GM18861 (cell line): ENCODE results near the gene TMOD1.
A peak's percentile ranks its signal among the peaks of the same experiment; 100 is the strongest.
"Not testable (repeated sequence)": the region's sequence is repeated elsewhere in the genome, so short reads cannot be mapped to it uniquely, and the experiment has no call there.

Experiments
- ATAC-seq: cut with Tn5 transposase; IDR thresholded peaks from one replicate; pipeline ENCODE4 v1.9.1; 2021; ENCODE audit not compliant: unreplicated experiment

The TMOD1 gene

DNA sequence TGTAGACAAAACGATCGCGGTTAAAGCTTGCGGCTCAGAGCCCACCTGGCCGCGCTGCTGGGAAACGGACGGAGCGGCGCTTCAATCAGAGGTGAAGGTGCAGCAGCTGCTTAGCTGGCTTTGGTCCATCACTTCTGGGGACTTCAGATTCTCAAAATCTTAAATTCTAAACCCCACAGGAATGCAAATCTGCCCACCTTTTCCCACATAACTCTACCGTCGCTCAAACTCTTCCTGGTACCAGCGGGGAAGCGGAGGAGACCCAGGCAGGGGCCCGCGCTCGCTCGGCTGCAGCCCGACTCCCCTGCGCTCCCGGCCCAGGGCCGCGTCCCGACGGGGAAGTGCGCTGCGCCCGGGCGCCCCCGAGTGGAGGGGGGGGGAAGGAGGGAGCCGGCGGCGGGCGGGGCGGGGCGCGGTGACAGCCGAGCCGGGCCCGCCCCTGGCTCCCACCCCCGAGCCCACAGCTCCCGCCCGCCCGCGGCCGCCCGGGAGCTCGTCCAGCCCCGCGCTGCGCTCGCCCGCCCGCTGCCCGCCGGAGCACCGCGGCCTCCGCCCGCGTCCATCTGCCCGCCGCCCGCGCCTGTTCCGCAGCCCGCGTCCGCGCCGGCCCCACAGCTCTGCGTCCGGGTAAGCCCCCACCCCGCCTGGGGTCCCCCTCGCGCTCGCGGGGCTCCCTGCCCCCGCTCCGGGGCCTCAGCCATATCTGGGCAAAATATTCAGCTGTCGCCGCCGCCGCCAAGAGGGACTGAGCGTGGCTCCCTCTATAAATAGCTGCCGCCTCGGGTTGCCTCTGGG, at the start of gene TMOD1:
Gene TMOD1 (plus strand): TSS at position 490 of the 795 bp plus-strand sequence. CDS start 22,523 bp downstream, outside the sequence.
- no peak for ATAC-seq

DNA sequence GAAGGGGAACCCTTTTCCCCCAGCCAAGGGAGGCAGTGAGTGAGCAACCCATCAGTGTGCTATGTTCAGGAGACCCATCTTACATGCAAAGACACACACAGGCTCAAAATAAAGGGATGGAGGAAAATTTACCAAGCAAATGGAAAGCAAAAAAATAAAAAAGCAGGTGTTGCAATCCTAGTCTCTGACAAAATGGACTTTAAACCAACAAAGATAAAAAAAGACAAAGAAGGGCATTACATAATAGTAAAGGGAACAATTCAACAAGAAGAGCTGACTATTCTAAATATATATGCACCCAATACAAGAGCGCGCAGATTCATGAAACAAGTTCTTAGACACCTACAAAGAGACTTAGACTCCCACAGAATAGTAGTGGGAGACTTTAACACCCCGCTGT, 47.9 kb upstream of the TMOD1 start:
- ATAC-seq, result not testable (repeated sequence)

DNA sequence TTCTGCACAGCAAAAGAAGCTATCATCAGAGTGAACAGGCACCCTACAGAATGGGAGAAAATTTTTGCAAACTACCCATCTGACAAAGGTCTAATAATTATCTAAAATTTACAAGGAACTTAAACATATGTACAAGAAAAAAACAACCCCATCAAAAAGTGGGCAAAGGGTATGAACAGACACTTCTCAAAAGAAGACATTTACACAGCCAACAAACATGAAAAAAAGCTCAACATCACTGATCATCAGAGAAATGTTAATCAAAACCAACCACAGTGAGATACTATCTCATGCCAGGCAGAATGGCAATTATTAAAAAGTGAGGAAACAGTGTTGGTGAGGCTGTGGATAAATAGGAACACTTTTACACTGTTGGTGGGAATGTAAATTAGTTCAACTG, 44.6 kb upstream of the TMOD1 start:
- ATAC-seq, result not testable (repeated sequence)

DNA sequence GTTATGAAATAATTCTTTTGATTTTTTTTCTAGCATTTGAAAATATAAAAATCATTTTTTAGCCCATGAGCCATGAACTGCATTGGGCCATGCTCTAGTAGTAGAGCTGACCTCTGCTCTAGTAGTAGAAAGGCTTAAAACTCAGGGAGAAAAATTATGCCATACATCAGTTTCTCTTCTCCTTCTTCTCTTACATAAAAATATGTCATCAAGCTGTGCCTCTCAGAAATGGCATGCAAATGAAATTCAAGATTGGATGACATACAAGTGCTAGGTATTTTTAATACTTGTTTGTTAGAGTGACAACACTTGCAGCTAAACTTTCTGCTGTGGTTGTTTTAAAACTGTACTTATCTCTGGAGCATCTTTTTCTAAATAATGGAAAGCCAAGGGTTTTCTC, 42.1 kb upstream of the TMOD1 start:
- ATAC-seq, result no peak

DNA sequence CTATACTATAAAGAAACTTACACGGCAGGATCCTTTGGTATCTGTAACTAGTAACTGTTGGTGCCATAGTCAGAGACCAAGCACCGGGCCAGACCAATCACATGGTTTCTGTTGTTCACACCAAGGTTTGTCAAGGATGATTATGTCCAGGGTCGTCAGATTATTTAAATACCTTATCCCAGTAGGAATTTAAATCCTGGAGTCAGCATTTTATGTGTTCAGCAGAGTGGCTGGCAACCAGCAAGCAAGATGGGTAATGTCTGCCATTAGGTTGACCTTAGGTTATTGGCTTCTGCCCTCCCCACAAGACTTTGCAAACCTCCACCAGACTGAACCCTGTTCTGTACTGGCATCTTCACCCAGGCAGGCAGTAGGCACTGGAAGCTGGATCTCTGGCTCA, 39.3 kb upstream of the TMOD1 start:
- no peak for ATAC-seq

DNA sequence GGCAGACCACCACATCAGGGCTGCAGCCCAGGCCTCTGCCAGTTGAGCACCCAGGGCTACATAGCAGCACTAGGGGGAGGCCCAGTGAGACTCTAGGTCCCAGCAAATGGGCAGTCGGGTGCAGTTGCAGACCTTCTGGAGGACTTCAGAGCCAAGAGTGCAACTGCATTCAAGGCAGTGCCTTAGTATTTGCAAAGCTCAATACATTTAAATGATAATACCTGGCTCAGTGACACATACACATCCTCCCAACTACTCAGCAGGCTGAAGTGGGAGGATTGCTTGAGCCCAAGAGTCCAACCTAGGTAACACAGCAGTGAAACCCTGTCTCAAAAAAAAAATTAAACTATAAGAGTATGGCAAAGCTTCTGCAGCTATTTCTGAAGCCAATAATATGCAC, 38.6 kb upstream of the TMOD1 start:
- no peak for ATAC-seq

DNA sequence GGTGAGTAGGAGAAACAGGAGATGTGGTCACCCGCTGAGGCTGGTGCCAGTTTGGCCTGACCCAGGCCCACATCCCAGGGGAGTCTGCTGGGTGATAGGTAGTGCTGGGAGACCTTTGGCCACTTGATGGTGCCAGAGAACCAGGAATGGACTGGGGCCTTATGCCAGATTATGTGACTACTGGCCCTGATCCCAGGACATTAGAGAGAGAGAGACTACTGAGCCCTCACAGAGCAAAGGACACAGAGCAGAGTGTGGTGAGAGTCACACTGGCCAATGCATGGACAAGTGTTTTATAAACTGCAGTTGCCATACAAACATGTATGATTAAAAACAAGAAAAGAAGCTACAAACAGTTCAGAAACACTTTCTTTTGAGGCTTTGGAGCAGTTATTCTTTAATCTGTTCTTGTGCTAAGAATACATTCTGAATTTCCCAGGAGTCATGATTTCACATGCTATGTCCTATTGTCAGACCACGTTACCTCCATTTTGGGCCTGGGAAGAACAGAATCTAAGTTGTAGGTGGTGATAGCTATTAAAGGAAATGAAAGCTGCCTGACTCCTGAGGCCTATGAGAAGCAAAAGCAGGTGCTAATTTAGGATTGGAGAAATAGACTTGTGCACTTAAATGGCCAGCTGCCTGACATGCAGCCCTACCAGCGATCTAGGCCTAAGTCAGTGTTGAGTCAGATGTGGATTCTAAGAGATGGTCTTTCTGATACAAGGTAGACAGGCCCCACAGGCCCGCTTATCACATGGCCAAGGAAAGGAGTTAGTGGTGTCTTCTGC, 32.6 kb upstream of the TMOD1 start:
- ATAC-seq, result peak; percentile 68

DNA sequence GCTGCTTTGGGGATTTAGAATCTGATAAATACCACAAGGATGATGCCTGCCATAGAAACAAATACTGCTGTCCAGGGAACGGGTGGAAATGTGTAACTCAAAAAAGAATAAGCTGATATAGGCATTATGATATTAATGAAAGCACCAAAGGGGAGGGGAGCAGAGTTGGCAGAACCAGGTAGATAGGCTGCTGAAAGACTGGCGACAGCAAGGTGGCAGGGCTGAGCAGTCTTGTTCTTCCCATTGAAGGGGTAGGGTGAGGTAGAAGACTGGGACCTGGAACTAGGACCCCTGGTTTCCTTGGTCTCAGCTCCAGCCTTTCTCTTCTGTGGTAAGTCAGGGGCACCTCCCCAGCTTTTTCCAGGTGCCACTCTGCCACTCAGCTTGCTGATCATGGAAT, 31.4 kb upstream of the TMOD1 start:
- no peak for ATAC-seq

DNA sequence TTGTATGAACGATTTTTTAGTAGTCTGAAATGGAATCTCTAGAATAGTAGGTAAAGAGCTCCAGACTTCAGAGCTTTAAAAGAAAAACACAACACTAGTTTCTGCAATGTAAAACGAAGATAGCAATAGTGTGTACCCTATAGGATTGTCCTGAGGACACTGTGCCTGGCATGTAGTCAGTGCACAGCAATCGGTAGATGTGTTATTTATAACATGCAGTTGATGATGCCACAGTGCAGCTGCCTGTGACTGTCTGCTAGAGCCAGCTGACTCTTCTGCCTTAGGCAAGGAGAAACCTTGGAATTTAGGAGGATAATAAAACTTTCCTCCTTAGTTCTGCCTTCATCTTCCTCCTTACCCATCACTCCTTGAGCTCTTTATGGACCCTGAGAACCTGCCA, 27.7 kb upstream of the TMOD1 start:
- no peak for ATAC-seq

DNA sequence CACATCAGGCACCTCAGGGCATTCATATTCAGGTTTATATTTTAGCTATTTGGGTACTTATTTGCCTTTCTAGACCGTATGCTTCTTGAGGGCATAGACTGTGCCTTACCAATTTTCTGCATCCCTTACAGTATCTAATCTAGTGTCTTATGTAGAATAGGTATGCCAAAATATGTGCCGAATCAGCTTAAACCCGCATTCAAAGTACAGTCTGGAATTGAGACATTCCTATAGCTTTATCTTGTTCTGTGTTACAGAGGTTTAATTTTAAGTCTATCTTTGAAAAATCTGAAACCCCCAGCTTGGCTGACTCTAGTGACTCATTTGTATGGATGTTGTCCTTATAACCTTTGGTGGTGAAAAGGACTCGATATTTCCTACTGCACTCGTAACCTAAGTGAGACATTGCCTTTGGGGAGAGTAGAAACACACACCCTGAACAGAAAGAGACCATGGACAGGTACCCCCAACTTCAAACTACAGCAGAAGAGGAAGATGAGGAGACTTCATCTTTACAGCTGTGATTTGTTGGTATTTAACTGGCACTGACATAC, 27.0 kb upstream of the TMOD1 start:
- no peak for ATAC-seq

DNA sequence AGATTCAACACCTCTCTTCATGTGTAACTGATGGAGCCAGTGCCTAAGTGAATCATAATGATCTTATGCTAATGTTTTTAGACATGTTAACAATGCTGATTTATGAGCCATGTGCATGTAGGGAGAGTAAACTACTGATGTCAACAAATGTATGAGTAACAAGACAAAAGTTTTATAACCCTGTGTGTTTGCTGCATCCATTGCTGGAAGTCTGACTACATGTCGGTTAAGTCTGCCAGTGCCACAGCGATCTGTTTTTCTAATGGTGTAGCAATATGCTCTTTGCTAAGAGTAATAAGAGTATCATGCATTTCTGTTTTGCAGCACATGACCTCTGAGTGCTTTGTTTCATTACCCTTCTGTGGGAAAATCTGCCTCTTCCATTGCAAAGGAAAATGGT, 26.4 kb upstream of the TMOD1 start:
- no peak for ATAC-seq

DNA sequence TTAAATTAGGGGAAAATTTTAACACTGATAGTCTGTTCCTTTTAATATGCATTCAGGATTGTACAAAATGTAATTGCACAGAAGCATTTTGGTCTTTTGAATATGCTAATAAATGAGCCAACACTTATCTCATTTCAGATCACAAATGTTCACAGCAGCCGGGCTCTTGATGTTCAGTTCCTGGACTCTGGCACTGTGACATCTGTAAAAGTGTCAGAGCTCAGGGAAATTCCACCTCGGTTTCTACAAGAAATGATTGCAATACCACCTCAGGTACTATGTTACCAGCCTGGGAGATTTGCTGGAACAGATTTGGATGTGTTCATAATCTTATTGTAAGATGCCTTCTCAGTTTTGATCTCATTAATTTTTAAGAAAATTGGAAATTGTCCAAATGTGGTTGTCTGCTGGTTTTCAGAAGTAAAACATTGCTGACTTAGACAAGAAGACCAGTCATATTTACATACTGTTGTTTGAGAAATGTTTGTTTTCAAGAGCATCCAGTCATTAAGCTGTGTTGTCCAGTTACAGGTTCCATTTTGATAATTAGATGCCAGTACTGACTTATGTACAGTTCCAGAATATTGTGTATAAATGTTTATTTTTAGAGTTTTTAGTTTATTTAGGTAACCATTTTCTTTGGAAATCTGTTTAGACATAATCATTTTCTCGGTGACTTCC, 23.0 kb upstream of the TMOD1 start:
- ATAC-seq, result no peak

DNA sequence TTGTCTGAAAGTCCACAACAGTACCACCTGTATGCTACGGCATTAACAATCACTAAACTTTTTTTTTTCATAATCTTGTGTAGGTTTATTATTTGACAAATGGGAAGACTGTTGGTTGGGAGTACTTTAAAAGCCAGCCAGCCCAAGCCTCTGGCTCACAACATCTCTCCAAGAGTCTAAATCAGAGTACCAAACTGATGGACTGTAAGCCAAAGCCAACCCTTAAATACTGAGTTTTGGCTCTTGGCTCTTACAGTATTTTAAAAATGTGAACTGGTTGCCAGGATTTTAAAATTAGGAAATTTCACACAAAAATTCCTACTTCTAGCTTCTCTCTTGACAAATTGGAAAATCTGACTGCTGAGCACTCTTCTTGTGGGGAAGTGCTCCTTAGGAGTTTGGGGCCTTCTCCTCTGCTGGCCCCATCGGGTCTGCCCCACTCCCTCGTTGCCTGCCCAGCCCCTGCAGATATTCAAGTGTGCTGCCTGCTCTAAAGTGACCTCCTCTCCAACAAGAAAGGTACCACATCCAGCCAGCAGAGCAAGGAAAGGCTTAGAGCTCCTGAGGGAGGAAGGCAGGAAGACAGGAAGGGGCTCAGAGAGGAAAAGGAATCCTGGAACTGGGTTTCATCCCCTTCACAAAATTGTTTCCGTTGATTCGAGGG, 21.8 kb upstream of the TMOD1 start:
- ATAC-seq, result no peak

DNA sequence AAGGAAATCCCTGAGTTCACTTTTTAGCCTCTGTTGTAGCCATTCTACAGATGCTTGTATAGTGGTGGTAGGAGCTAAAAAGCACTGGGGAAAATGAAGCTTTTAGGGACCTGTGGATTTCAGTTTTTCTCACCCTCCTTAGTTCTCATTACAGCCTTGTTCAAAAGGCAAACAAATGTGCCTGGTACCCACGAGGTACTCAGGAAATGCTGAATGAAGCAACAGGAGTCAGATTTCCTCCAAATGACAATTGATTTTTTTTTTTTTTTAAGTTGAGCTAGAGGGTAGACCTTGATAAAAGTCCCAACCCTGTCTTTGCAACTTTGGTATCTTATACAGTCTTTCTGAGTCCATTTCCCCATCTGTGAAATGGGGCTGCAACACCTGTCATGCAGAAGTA, 21.3 kb upstream of the TMOD1 start:
- ATAC-seq, result no peak

DNA sequence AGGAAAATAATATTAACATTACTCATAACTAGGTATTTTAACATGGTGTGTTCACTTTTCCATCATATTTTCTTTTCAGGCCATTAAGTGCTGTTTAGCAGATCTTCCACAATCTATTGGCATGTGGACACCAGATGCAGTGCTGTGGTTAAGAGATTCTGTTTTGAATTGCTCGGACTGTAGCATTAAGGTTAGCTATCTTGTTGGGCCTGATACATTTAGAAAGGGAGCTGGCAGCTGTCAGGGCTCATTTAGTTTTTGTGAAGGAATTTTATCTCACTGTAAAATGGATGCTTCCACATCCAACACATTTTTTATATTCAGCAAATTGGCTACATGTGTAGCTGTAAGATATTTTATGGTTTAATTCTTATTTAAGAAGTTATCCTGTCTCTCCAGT, 20.7 kb upstream of the TMOD1 start:
- ATAC-seq, result no peak

DNA sequence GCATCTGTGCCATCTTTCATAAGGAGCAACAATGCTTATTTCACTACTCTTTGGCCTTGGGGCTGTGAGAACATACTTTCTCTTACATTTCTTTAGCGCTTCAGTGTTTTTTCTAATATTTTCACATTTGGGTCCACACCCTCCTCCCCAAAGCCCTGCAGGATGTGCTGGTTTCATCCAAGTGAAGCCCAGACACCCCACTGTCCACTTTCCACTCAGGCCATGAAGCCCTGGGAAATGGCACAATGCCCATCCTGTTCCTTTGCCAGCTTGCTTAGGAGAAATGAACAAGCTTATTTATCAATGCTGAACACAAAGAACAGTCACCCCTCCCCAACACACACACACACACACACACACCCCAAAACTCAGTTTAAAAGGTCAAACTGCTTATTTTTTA, 17.3 kb upstream of the TMOD1 start:
- ATAC-seq, result no peak

DNA sequence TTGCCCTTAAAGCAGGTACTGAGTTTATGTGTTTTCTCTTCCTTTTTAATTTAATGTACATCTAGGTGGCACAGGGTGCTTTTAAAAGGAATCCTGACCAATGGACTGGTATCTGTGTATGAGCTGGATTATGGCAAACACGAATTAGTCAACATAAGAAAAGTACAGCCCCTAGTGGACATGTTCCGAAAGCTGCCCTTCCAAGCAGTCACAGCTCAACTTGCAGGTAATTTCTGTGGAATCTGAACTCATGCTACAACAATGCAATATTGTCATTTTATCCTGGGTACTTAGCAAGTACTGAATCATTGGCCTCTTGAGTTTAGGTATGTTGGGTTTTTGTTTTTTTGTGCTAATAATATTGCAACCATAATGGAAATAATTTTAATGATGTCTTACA, 14.4 kb upstream of the TMOD1 start:
- ATAC-seq, result no peak

DNA sequence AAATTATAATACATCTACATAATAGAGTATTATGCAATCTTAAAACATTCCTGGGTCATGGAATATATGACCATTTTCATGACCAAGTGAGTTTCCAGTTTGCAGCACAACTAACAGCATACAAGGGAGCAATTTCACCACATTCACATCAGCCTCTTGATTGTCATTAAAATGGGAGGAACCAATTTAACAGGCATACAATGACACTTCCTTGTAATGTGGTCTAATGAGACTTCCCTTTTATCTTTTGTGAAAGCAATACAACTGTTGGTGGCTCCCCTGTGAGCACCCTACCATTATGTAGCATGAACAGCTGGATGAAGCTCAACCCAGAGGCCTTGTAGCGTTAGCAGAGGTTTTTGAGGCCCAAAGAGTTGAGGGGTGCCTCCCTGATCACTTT, 13.6 kb upstream of the TMOD1 start:
- no peak for ATAC-seq

DNA sequence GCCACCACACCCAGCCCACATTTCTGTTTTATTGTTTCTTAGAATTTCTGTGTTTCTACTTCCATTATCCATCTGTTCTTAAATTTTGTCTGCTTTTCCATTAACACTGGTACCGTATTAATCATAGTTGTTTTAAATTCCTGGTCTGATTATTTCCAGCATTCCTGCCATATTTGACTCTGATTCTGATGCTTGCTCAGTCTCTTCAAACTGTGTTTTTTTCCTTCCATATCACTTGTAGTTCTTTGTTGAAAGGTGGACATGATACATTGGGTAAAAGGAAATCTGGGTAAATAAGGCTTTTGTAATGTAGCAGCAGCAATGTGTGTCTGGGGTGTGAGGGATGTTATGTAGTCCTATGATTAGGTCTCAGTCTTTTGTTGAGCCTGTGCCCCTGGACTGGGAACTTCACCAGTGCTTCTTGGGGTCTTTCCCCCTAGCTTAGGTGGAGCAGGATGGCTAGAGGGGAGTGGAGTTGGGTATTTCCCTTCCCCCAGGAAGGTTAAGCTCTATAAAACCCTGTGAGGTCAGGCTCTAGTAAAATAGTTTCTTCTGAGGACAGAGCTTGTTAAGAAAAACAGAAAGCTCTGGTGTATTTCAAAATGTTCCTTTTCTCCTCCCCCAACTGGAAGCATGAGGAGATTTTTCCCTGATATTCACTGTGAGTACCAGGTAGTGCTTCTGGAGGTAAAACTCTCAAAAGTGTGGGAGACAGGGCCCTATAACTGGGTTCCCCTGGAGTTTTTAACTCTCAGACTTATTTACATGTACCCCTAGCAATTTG, 10.1 kb upstream of the TMOD1 start:
- ATAC-seq, result no peak
